DMS114 treated with DMSO at 0.1 percent for 48 hours (cell line): ENCODE data around the gene DKC1.
"Not testable (repeated sequence)": the region's sequence is repeated elsewhere in the genome, so short reads cannot be mapped to it uniquely, and the experiment has no call there.

ENCODE experiments used
- DNase-seq: peaks from one replicate; lab custom pipeline; 2025; ENCODE audit not compliant: unreplicated experiment; lab: John Stamatoyannopoulos, UW

Gene DKC1

GRCh38 chrX:154817048-154817618, 54.5 kb downstream of the DKC1 start:
- not testable (repeated sequence) for DNase-seq

DNA sequence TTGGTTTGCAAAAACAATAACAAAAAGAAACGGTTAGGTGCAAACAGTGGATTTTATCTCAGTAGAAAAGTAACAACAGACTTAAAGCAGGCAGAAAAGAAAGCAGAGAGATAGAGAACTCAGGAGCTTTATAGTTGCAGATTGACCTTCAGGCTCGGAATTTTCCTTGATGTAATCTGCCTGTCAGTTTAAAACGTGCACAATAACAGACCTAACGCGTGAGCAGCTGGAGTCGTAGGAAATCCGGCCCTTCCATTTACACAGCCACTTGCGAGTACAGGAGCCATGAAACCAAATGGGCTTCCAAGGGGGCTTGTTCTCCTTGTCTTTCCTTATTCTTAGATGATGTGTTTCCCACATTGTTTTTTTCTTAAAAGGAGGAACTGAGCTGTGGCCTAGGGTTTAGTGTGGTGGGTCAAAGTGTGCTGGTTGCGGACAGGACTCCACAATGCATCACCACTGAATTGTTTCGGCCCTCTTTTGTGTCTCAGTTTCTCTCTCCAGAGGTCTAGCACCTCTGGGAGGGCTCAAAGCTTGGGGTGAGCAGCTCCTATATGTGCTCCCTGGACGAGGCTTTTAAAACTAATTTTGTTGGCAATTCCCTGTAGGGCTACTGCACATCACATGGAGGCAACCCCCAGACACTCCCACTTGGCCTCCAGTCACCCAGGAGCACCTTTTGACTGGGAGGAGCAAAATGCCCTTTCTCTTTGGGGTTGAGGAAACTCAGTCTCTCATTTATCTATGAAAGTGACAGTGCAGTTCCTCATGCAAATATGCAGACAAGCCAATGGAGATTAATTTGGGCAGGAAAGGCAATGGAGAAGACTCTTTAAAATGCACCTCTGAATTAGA, 56.5 kb downstream of the DKC1 start:
- DNase-seq = no peak

GRCh38 chrX:154819771-154820341, 57.2 kb downstream of the DKC1 start:
- no peak for DNase-seq

GRCh38 chrX:154821523-154821922, 58.9 kb downstream of the DKC1 start:
- no peak for DNase-seq

DNA sequence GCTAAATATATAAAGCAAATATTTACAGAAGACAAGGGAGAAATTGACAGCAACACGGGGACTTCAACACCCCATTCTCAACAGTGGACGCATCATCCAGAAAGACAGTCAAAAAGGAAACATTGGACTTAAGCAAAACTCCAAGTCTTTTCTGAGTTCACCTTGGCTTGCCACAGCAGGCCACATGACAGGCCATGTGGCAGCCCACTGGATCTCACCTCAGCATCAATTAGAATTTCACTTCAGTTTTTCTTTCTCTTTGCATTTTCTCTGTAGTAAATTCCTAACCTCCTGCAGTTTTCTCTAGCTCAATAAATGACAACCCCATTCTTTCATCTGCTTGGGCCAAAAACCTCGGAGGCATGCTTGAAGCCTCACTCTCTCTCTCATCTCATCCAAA, 59.4 kb downstream of the DKC1 start:
- DNase-seq = no peak

GRCh38 chrX:154824638-154825037, 62.0 kb downstream of the DKC1 start:
- no peak for DNase-seq

- not testable (repeated sequence) for DNase-seq
These were observed 62.9 kb downstream of the DKC1 start for GRCh38 chrX:154825586-154825985.
